LNCAP (cell line): ENCODE results near the gene NANS.

Experiments
- CTCF ChIP-seq: fragments of 450-650 bp; IDR thresholded peaks from 2 replicates; pipeline ENCODE4 v1.5.1; 2017; ENCODE audit warnings: mild to moderate bottlenecking

The NANS gene, protein sequence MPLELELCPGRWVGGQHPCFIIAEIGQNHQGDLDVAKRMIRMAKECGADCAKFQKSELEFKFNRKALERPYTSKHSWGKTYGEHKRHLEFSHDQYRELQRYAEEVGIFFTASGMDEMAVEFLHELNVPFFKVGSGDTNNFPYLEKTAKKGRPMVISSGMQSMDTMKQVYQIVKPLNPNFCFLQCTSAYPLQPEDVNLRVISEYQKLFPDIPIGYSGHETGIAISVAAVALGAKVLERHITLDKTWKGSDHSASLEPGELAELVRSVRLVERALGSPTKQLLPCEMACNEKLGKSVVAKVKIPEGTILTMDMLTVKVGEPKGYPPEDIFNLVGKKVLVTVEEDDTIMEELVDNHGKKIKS

DNA sequence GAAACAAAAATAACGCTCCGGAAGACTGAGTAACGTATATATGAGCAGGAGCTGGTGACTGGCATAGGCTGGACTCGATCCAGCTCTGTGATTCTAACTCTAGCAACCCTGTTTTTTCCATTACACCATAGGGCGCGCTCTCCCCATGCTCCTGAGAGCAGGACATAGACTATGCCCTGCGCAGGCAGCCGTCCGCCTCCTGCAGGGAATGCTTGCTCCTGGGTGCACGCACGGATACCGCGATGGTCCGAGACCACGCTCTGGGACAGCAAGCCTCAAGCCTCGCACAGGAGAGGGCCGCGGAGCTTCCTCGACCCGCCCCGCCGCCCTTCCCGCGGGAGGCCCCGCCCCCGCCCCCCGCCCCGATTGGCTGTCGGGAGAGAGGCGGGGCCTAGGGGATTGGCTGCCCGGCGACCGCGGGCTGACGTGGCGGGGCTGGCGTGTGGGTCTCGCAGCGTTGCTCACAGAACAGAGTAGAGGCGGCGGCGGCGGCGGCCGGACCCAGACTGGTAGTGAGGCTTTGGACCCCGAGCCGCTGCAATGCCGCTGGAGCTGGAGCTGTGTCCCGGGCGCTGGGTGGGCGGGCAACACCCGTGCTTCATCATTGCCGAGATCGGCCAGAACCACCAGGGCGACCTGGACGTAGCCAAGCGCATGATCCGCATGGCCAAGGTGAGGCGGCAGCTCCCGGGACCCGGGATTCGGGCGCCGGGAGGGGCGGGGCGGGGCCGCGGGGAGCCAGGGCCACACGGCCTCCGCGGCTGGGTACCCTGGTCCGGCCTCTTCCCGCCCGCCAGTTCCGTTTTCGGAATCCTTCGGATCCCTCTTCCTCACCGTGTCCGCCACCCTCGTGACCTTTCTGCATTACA lies at the start of gene NANS:
TSS of gene NANS (plus strand) at position 464 of the 869 bp plus-strand sequence. CDS start at position 541, 77 bp downstream.
- TF ChIP-seq CTCF = no peak

DNA sequence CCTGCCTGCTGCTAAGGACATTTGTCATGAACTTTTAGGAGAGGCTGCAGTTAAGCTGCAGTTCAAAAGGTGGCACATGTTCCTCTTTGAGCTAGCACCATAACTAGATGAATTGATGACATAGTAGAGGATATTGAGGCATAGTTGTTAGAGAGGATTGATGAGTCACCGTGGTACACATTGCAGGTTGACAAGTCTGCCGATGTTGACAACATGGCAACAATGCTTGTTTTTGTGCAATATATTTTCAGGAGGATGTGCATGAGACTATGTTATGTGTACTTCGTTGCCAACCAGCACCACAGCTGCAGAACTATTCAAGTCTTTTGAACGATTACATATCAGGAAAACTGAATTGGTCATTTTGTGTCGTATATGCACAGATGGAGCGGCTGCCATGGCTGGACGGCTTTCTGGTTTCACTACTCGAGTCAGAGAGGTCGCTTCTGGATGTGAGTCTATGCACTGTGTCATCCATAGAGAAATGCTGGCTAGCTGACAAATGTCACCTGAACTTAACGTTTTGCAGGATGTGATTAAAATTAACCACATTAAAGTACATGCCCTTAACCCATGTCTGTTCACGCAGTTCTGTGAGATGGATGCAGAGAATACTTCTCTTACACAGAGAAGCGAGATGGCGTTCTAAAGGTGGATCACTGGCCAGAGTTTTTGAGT lies 49.1 kb upstream of the NANS start:
- TF ChIP-seq CTCF = no peak

GRCh38 chr9:98008764-98009163 lies 47.8 kb upstream of the NANS start:
- no peak for TF ChIP-seq CTCF

DNA sequence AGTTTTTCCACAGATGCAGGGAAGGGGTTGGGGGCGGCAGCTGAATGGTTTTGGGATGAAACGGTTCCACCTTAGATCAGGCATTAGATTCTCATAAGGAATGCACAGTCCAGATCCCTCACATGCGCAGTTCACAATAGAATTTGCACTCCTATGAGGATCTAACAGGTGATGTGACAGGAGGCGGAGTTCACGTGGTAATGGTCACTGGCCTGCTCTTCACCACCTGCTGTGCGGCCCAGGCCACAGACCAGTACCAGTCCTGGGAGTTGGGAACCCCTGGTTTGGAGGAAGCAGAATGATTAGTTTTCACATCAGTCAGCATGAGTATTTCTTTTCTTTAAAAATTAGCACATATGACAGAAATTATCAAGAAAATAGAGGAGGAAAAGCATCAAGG lies 47.1 kb upstream of the NANS start:
- no peak for TF ChIP-seq CTCF

GRCh38 chr9:98009936-98010335 lies 46.6 kb upstream of the NANS start:
- no peak for TF ChIP-seq CTCF

GRCh38 chr9:98010445-98010844 lies 46.1 kb upstream of the NANS start:
- no peak for TF ChIP-seq CTCF

- no peak for TF ChIP-seq CTCF
These were observed 45.4 kb upstream of the NANS start for GRCh38 chr9:98011122-98011521.
